Activated CD8-positive, alpha-beta T cell treated with anti-CD3 and anti-CD28 coated beads for 36 hours (primary cell): Measurements from ENCODE around the gene PFKL. TPM values are rescaled to one million over a fixed set of nuclear protein-coding genes. Genes with fewer than 3 reads are reported as not detected.

Experiments
- ATAC-seq: fragments of 200-7000 bp; cut with Tn5 transposase; one replicate; pipeline ENCODE4 v1.10.0; 2021; ENCODE audit warnings: mild to moderate bottlenecking, moderate library complexity
- CTCF ChIA-PET: fragments of 350-600 bp; sonication (Branson Sonifier 250); formaldehyde crosslinking; loops from one replicate; lab custom pipeline; 2021; ENCODE audit warnings: antibody characterized with exemption; lab: Charles Lee
- POLR2A ChIA-PET: fragments of 350-600 bp; sonication (Branson Sonifier 250); formaldehyde crosslinking; loops from one replicate; lab custom pipeline; 2021; ENCODE audit warnings: antibody characterized with exemption; lab: Charles Lee
- DNase-seq: peaks from one replicate; pipeline ENCODE4 v3.0.0-alpha.2; 2020
- H3K27ac Mint-ChIP-seq: one replicate; pipeline ENCODE4 v1.8.0; 2021; ENCODE audit warnings: mild to moderate bottlenecking, mixed read lengths
- H3K27me3 Mint-ChIP-seq: one replicate; pipeline ENCODE4 v1.8.0; 2021; ENCODE audit warnings: mixed read lengths
- H3K36me3 Mint-ChIP-seq: one replicate; pipeline ENCODE4 v1.8.0; 2021; ENCODE audit warnings: low read depth, mixed read lengths
- H3K4me1 Mint-ChIP-seq: one replicate; pipeline ENCODE4 v1.8.0; 2021; ENCODE audit warnings: low read depth, mixed read lengths
- H3K4me3 Mint-ChIP-seq: one replicate; pipeline ENCODE4 v1.8.0; 2021; ENCODE audit warnings: mild to moderate bottlenecking, moderate library complexity, mixed read lengths
- H3K9me3 Mint-ChIP-seq: one replicate; pipeline ENCODE4 v1.8.0; 2021; ENCODE audit warnings: mixed read lengths
- intact Hi-C: fragments of 100-400 bp; cut with micrococcal nuclease; formaldehyde crosslinking; loops from one replicate; pipeline ENCODE4 v1.10.0; 2022
- total RNA-seq, 2 experiments: library from RNA; stranded (reverse); gene quantifications; one replicate each; pipeline ENCODE4 v1.2.3, GENCODE V29; 2021
- TF ChIP-seq, protein P1 (sequence below): fragments of 200-600 bp; IDR thresholded peaks from one replicate; pipeline ENCODE4 v1.8.0; 2022; ENCODE audit warnings: antibody characterized with exemption, mild to moderate bottlenecking

PFKL gene
- total RNA-seq, 2 experiments from 2014 or later = 188 to 200 TPM

DNA sequence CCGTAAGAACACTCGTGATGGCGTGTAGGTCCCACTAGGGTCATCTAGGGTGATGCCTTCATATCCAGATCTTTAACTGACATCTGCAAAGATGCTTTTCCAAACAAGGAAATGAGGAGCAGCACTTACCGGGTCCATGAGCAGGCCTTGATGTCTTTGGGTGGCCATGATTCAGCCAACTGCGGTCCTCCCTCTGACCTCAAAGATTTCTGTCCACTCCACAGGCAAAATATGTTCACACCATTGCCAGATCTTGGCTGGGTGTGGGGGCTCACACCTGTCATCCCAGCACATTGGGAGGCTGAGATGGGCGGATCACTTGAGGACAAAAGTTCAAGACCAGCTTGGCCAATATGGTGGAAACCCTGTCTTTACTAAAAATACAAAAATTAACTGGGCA is 71.7 kb downstream of the PFKL start:
- H3K27me3 Mint-ChIP-seq = no peaks in the 10 kb centered on the region
- DNase-seq (no peak), ATAC-seq (no peak)
- TF ChIP-seq, protein P1, sequence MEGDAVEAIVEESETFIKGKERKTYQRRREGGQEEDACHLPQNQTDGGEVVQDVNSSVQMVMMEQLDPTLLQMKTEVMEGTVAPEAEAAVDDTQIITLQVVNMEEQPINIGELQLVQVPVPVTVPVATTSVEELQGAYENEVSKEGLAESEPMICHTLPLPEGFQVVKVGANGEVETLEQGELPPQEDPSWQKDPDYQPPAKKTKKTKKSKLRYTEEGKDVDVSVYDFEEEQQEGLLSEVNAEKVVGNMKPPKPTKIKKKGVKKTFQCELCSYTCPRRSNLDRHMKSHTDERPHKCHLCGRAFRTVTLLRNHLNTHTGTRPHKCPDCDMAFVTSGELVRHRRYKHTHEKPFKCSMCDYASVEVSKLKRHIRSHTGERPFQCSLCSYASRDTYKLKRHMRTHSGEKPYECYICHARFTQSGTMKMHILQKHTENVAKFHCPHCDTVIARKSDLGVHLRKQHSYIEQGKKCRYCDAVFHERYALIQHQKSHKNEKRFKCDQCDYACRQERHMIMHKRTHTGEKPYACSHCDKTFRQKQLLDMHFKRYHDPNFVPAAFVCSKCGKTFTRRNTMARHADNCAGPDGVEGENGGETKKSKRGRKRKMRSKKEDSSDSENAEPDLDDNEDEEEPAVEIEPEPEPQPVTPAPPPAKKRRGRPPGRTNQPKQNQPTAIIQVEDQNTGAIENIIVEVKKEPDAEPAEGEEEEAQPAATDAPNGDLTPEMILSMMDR = no peak
- ChIA-PET CTCF (no interaction called here), POLR2A (no interaction called here)
- intact Hi-C loops = no loop called here
- H3K9me3 Mint-ChIP-seq = no peaks in the 10 kb centered on the region
- no peak overlapping the region for H3K27ac Mint-ChIP-seq
- H3K4me1 Mint-ChIP-seq = peaks cover 14% of the 10 kb centered on the region
- H3K36me3 Mint-ChIP-seq = peaks cover 2% of the 10 kb centered on the region
- H3K4me3 Mint-ChIP-seq = no peak overlapping the region

DNA sequence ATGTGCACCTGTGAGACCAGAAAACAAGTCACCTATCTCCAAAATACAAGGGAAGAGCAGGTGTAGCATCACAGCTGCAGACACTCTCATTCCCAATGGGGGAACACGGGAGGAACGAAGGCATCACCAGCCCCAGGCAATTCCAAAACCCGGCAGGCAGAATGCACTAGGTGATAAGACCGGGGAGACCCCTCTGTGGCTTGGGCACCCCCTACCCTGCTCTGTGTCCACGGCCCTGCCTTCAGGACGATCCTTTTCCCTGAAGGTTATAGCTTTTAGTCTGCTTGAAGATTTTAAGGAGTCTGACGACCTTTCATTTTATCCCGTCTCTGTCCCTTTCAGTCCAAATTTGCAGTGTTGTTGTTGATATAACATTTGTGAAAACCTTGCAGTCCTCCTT is 72.8 kb downstream of the PFKL start:
- no peak overlapping the region for H3K27ac Mint-ChIP-seq
- ChIA-PET POLR2A (interaction anchor here (0.7 kb wide), 1 partner anchor 401 kb away, joined by 3 read pairs; no protein-coding TSS in a partner anchor), CTCF (no interaction called here)
- no peak overlapping the region for H3K4me3 Mint-ChIP-seq
- peaks cover 2% of the 10 kb centered on the region for H3K36me3 Mint-ChIP-seq
- H3K4me1 Mint-ChIP-seq = peaks cover 14% of the 10 kb centered on the region
- no peaks in the 10 kb centered on the region for H3K27me3 Mint-ChIP-seq
- TF ChIP-seq, protein P1 = no peak
- ATAC-seq = no peak
- DNase-seq = no peak
- H3K9me3 Mint-ChIP-seq = no peaks in the 10 kb centered on the region
- intact Hi-C loops = no loop called here

DNA sequence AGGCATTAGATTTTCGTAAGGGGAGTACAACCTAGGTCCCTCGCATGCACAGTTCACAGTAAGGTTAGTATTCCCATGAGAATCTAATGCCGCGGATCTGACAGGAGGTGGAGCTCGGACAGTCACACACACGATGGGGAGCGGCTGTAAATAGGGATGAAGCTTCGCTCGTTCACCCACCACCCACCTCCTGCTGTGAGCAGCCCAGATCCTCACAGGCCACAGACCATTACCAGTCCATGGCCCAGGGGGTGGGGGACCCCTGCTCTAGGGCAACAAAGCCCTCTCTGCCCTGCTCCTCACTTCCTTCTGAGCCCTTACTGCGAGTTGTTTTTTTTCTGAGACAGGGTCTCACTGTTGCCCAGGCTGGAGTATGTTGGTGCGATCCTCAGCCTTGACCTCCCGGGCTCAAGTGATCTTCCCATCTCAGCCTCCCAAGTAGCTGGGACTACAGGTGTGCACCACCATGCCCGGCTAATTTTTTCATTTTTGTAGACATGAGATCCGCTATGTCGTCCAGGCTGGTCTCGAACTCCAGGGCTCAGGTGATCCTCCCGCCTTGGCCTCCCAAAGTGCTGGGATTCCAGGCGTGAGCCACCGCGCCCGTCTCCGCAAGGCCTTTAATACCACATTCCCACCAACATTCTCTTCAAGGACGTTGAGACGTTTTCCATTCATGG is 74.9 kb downstream of the PFKL start:
- DNase-seq = no peak
- no peak for ATAC-seq
- Mint-ChIP-seq H3K4me1 (peaks cover 14% of the 10 kb centered on the region), H3K27ac (peak overlapping the region; percentile 55), H3K4me3 (no peak overlapping the region), H3K36me3 (peaks cover 2% of the 10 kb centered on the region), H3K9me3 (no peaks in the 10 kb centered on the region), H3K27me3 (no peaks in the 10 kb centered on the region)
- POLR2A ChIA-PET = no interaction called here
- TF ChIP-seq, protein P1 = no peak
- CTCF ChIA-PET = no interaction called here
- intact Hi-C loops = no loop called here

DNA sequence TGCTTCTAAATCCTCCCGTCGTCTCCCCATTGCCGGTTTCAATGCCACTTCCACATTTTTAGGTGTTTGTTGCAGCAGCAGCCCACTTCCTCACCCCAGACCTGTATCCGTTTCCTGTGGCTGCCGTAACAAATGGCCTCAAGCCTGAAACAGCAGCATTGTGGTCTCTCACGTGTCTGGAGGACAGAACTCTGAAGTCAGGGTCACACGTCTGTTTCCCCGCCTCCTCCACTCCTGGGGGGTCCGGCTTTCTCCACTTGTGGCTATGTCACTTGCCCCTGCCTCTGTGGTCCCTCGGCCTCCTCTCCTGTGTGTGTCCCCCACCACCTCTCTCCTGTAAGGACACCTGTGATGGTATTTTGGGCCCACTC is 75.4 kb downstream of the PFKL start:
- H3K4me3 Mint-ChIP-seq = no peak overlapping the region
- peak overlapping the region; percentile 55 for H3K27ac Mint-ChIP-seq
- POLR2A ChIA-PET = no interaction called here

DNA sequence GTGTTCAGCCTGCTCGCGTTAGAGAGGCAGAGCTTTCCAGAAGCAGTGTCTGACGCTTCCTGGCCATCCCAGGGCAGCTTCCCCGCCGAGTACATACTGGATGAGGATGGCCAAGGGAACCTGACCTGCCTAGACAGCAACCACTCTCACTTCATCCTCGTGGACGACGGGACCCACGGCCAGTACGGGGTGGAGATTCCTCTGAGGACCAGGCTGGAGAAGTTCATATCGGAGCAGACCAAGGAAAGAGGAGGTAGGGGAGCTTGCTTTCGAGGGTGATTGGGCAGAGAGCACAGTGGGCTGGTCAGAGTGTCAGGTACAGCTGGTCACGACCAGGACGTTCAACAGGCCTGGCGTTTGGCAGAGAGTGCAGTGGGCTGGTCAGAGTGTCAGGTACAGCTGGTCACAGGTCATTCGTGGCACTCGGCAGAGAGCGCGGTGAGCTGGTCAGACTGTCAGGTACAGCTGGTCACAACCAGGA is 75.9 kb downstream of the PFKL start:
- peaks cover 2% of the 10 kb centered on the region for H3K36me3 Mint-ChIP-seq
- no peaks in the 10 kb centered on the region for H3K9me3 Mint-ChIP-seq
- POLR2A ChIA-PET = no interaction called here

More for the DNA sequence above, 75.4 kb downstream of the PFKL start:
- CTCF ChIA-PET = no interaction called here
- Mint-ChIP-seq H3K9me3 (no peaks in the 10 kb centered on the region), H3K27me3 (no peaks in the 10 kb centered on the region), H3K36me3 (peaks cover 2% of the 10 kb centered on the region), H3K4me1 (peaks cover 14% of the 10 kb centered on the region)
- ATAC-seq (peak; percentile 74), DNase-seq (peak; percentile 76)
- intact Hi-C loops = no loop called here
- TF ChIP-seq, protein P1 = no peak

More for the DNA sequence above, 75.9 kb downstream of the PFKL start:
- Mint-ChIP-seq H3K27ac (no peak overlapping the region), H3K27me3 (no peaks in the 10 kb centered on the region), H3K4me3 (no peak overlapping the region), H3K4me1 (peaks cover 14% of the 10 kb centered on the region)
- intact Hi-C loops = no loop called here
- no peak for ATAC-seq
- TF ChIP-seq, protein P1 = no peak
- DNase-seq = no peak
- CTCF ChIA-PET = no interaction called here
